ENCODE measurements around the gene TMEM190.

DNA sequence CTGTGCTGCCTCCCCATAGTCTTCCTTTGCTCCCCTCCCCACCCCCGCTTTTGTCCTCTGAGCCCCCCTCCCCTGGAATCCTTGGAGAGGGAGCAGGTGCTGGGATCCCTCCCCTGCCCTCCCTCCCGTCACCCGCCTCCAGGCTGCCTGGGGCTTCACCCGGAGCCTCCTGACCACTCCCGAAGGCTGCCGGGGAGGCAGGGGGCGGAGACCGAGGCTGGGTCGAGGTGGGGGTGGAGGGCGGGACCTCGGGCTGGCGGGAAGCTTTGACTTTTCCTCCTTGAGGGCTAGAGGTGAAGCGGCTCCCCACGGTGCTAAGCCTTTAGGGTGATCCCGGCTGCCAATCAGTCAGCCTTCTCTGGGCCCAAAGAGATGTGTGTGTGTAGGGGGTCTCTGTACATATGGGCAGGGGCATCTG is 35.4 kb upstream of the TMEM190 start:
- TF ChIP-seq CTCF (IDR thresholded peaks at IDR 0.05) (no peak), POLR2A (IDR thresholded peaks at IDR 0.05) (no peak)
